GM18951 (cell line): ENCODE data around the gene PSD2.

Experiments
- POLR2A ChIP-seq: IDR thresholded peaks from 4 replicates; pipeline ENCODE4 v1.6.1; 2011; ENCODE audit warnings: mild to moderate bottlenecking; ENCODE audit not compliant: insufficient read length, insufficient read depth; ENCODE audit errors: extremely low read depth
- in situ Hi-C: fragments of 300-500 bp; cut with MboI; formaldehyde crosslinking; loops from one replicate; pipeline ENCODE4 v1.12.0; 2022; ENCODE audit warnings: low sequenced_read_pairs, mixed read lengths, inconsistent platforms; ENCODE audit not compliant: unreplicated experiment

The PSD2 gene

GRCh38 chr5:139758510-139759075 is 37.0 kb upstream of the PSD2 start:
- in situ Hi-C loops = no loop called here
- no peak for TF ChIP-seq POLR2A

GRCh38 chr5:139759219-139759721 is 36.3 kb upstream of the PSD2 start:
- in situ Hi-C loops = no loop called here
- TF ChIP-seq POLR2A = no peak

DNA sequence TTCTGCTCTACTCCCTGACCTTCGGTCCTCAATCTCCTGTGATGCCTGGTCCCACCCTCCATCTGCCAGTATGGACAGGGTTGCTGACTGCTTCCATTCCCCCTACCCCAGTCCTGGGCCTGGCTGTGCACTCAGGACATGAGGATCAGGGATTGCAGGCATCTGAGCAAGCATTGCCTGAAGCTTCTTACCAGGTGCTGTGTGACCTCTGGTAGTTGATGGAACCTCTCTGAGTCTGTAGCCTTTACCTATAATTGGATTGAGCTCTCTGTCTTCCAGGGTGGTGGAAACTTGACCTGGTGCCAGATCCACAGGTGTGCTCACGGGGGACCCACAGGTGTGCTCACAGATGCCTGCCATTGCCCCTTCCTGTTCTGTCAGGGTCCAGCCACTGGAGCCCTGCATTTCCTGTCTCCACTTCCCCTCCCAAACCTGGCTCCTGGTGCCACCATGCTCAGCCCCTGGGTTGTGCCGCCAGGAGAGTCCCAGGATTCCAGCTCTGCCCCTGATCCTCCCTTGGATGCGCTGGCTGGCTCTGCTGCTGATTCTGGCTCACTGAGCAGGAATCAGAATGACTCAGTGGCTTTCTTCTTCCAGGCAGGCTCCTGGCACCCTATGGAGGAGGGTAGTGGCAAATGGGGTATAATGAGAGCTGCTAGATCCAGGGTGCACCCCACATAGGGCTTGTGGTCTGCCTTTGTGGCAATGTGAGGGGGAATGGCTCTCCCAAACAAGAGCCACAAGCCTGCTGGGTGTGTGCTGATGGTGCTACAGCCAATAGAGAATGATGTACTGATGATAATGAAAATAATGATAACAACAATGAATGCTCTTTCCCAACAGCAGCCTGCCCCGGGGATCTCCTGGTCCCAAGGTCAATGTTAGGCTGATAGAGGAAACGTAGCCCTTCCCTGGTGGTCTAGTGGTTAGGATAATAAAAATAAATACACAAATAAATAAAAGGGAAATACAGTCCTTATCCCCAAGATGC is 35.2 kb upstream of the PSD2 start:
- TF ChIP-seq POLR2A = no peak
- in situ Hi-C loops = loop anchor here (5.0 kb wide), 1 partner anchor 128 kb away; no protein-coding TSS in a partner anchor

- in situ Hi-C loops = loop anchor here (5.0 kb wide), 1 partner anchor 129 kb away; no protein-coding TSS in a partner anchor
- no peak for TF ChIP-seq POLR2A
These were observed 34.6 kb upstream of the PSD2 start for GRCh38 chr5:139761057-139761450.

- TF ChIP-seq POLR2A = no peak
- in situ Hi-C loops = loop anchor here (5.0 kb wide), 1 partner anchor 129 kb away; no protein-coding TSS in a partner anchor
These were observed 34.1 kb upstream of the PSD2 start for GRCh38 chr5:139761501-139761900.

- no peak for TF ChIP-seq POLR2A
- in situ Hi-C loops = loop anchor here (5.0 kb wide), 1 partner anchor 130 kb away; no protein-coding TSS in a partner anchor
These were observed 32.9 kb upstream of the PSD2 start for GRCh38 chr5:139762615-139763170.

DNA sequence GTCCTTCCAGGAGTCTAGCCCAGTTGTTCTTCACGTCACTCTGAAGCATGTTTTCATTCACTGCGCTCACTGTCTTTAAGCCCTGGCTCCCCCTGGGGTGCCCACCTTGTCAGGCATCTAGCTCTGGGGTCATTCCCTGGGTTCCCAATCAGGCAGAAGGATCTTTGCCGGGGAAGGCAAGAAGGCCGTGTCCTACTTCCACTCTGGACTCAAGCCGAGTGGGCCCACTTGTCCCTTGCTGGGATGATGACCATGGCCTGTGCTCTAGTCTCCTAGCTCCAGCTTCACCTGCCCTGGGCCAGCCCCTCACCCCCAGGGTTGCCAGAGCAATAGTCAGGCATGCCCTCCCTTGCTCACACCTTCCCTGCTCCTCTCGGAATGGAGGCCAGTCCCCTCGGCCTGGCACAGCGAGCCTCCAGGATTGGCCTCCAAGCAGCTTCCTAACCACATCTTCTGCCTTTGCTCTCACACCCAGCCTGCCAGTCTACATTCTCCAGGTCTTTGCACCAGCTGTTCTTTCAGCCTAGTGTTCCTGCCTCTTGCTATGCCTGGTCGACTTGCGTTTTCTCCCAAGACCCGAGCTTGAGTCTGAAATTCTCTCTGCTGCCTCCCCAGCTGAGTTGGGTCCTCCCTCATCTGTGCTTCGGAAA is 32.2 kb upstream of the PSD2 start:
- in situ Hi-C loops = loop anchor here (5.0 kb wide), 1 partner anchor 131 kb away; no protein-coding TSS in a partner anchor
- TF ChIP-seq POLR2A = no peak

DNA sequence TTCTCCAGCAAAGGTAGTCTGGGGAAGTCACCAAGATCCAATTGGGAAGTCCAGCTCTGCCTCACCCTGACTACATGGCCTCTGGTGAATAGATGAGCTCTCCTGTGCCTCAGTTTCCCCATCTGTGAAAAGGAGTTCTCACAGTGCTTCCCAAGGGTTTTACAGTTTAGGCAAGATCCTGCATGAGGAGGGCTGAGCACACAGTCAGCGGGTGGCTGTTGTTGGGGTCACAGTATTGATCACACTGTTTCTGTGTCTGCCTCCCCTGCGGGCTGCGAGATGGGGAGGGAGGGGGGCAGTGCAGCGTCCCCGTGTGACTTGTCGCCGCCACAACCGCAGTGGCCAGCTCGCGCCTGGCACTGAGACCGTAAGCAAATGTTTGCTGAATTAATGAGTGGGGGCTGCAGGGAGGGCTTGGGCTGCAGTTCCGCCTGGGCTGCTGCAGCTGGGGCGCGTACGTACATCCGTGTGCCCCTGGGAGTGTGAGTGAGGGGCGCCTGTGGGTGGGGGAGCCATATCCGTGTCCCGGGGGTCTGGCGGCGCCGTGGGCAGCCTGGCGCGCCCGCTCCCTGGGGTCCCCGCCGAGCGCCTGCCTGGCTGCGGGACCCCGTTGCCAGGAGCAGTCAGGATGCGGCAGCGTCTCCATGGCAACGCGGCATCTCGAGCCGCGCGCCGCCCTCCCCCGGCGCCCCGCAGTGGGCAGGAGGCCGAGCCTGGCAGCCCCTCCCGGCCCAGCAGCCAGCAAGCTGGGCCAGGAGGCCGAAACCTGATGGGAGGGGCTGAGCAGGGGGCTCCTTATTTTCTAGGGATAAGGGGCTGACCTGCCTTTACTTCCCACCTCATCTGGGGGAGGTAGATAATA is 31.4 kb upstream of the PSD2 start:
- in situ Hi-C loops = loop anchor here (5.0 kb wide), 1 partner anchor 132 kb away; no protein-coding TSS in a partner anchor
- TF ChIP-seq POLR2A = no peak

GRCh38 chr5:139764886-139765408 is 30.7 kb upstream of the PSD2 start:
- in situ Hi-C loops = loop anchor here (5.0 kb wide), 1 partner anchor 133 kb away; no protein-coding TSS in a partner anchor
- TF ChIP-seq POLR2A = no peak

GRCh38 chr5:139765409-139766217 is 30.0 kb upstream of the PSD2 start:
- no peak for TF ChIP-seq POLR2A
- in situ Hi-C loops = no loop called here

DNA sequence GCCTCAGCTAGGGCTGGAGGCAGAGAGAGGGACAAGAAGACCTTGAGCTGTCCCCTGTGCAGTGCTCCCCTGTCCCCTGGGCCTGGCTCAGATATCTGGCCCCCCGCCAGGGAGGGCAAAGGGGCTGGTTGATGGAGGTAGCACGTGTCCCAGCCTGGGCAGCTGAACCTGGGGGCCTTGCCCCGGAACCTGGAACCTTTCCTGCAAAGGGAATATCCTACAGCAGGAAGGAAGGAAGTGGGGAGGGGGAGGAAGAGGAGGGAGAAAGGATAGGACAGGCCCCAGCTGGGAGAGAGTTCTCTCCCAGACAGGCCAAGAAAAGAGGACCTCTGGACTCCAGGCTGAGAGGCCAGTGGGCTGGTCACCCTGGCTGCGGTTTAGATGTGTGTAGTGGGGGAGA is 27.6 kb upstream of the PSD2 start:
- TF ChIP-seq POLR2A = no peak
- in situ Hi-C loops = no loop called here
